ENCODE measurements around the gene DLGAP1.

DLGAP1 gene

GRCh38 chr18:4252829-4253228 lies 202.3 kb downstream of the DLGAP1 start:
- no peak for TF ChIP-seq SPI1 (IDR thresholded peaks at IDR 0.05; ENCODE audit: borderline replicate concordance, low read depth)
- TF ChIP-seq REST (IDR thresholded peaks at IDR 0.05; ENCODE audit: insufficient replicate concordance, low read depth) = no peak
- TF ChIP-seq GABPA (IDR thresholded peaks at IDR 0.05; ENCODE audit: low read depth) = no peak
- H3K27ac ChIP-seq (replicated peaks) = no peak overlapping the region
- no peaks in the 10 kb centered on the region for H3K27me3 ChIP-seq (ENCODE audit: insufficient read depth, poor library complexity, severe bottlenecking)

GRCh38 chr18:4251873-4252272 lies 203.2 kb downstream of the DLGAP1 start:
- Histone ChIP-seq H3K27me3 (ENCODE audit: insufficient read depth, poor library complexity, severe bottlenecking) (no peaks in the 10 kb centered on the region), H3K27ac (replicated peaks) (no peak overlapping the region), H3K4me3 (replicated peaks; ENCODE audit: insufficient read depth, low read length) (no peak overlapping the region)
- TF ChIP-seq REST (IDR thresholded peaks at IDR 0.05; ENCODE audit: insufficient replicate concordance, low read depth) (no peak), POLR2AphosphoS5 (IDR thresholded peaks at IDR 0.05; ENCODE audit: low read depth) (no peak), CTCF (IDR thresholded peaks at IDR 0.05; ENCODE audit: insufficient read depth, low read length) (no peak), GABPA (IDR thresholded peaks at IDR 0.05; ENCODE audit: low read depth) (no peak), SPI1 (IDR thresholded peaks at IDR 0.05; ENCODE audit: borderline replicate concordance, low read depth) (no peak)
- DNase-seq (ENCODE audit: low read depth in 1 of 2, low spot score in 1 of 2) = no peak

More at GRCh38 chr18:4252829-4253228, 202.3 kb downstream of the DLGAP1 start:
- H3K4me3 ChIP-seq (replicated peaks; ENCODE audit: insufficient read depth, low read length) = no peak overlapping the region
- no peak for DNase-seq (ENCODE audit: low read depth in 1 of 2, low spot score in 1 of 2)

- no peak for DNase-seq (ENCODE audit: low read depth in 1 of 2, low spot score in 1 of 2)
- no peak for TF ChIP-seq POLR2AphosphoS5 (IDR thresholded peaks at IDR 0.05; ENCODE audit: low read depth)
- TF ChIP-seq GABPA (IDR thresholded peaks at IDR 0.05; ENCODE audit: low read depth) = no peak
- TF ChIP-seq CTCF (IDR thresholded peaks at IDR 0.05; ENCODE audit: insufficient read depth, low read length) = no peak
- no peak for TF ChIP-seq SPI1 (IDR thresholded peaks at IDR 0.05; ENCODE audit: borderline replicate concordance, low read depth)
- no peak for TF ChIP-seq REST (IDR thresholded peaks at IDR 0.05; ENCODE audit: insufficient replicate concordance, low read depth)
- Histone ChIP-seq H3K27me3 (ENCODE audit: insufficient read depth, poor library complexity, severe bottlenecking) (no peaks in the 10 kb centered on the region), H3K27ac (replicated peaks) (no peak overlapping the region), H3K4me3 (replicated peaks; ENCODE audit: insufficient read depth, low read length) (no peak overlapping the region)
Observed at GRCh38 chr18:4251206-4251605, 203.9 kb downstream of the DLGAP1 start.

All from HL-60 (cell line).